HCT116 (cell line): Measurements from ENCODE around the gene MAP2K1. TPM values are rescaled to one million over a fixed set of nuclear protein-coding genes. Genes with fewer than 3 reads are reported as not detected.

Experiments
- ATAC-seq: fragments of 200-7000 bp; cut with Tn5 transposase; 2 replicates; pipeline ENCODE4 v1.9.1; 2020; ENCODE audit warnings: mild to moderate bottlenecking, moderate library complexity
- BruUV-seq: library from RNA; stranded (reverse); fragments of 400-500 nt; replicated peaks from 2 replicates; lab custom pipeline; 2021; lab: Mats Ljungman, UMichigan
- CTCF ChIA-PET: fragments of 300-600 bp; sonication (Branson Sonifier 250); formaldehyde crosslinking; loops from one replicate; lab custom pipeline; 2021; ENCODE audit warnings: antibody characterized with exemption; lab: Charles Lee
- POLR2A ChIA-PET: fragments of 300-600, 350-600 bp; sonication (Branson Sonifier 250); formaldehyde crosslinking; loops from one replicate; lab custom pipeline; 2021; ENCODE audit warnings: antibody characterized with exemption; lab: Charles Lee
- RAD21 ChIA-PET, 2 experiments: fragments of 300-600 bp; sonication (Branson Sonifier 250); formaldehyde crosslinking; loops; one replicate each; lab custom pipeline; 2023; ENCODE audit warnings: low total read pairs in 2 of 2; ENCODE audit not compliant: uncharacterized antibody in 2 of 2, unreplicated experiment in 2 of 2, low non-redundant PET in 1 of 2; lab: Charles Lee
- DNase-seq: peaks from one replicate; pipeline ENCODE4 v3.0.0-alpha.2; 2010; ENCODE audit warnings: low read depth, low spot score
- H2AFZ ChIP-seq: fragments of 200-600 bp; shearing (Covaris generic), sonication (generic); 2 replicates; pipeline ENCODE4 v1.6.1; 2017; ENCODE audit warnings: low read depth, mixed run types, mixed read lengths, antibody characterized with exemption, low read length; ENCODE audit not compliant: poor library complexity, severe bottlenecking
- H3K27ac ChIP-seq: 2 replicates; pipeline ENCODE4 v1.5.1; 2012; ENCODE audit warnings: low read depth, low read length
- H3K27me3 ChIP-seq: fragments of 200-600 bp; sonication (generic); 2 replicates; pipeline ENCODE4 v1.6.1; 2016; ENCODE audit warnings: mixed run types, low read length, mixed read lengths; ENCODE audit not compliant: insufficient read depth
- H3K36me3 ChIP-seq, 2 experiments: fragments of 200-500 bp in 1 of 2; fragments of 200-600 bp in 1 of 2; sonication (Bioruptor generic) in 1 of 2; sonication (generic) in 1 of 2; 2 replicates each; pipeline versions ENCODE4 v1.5.1 to v1.6.1; 2014 to 2016; ENCODE audit warnings: low read length in 2 of 2, inconsistent platforms in 1 of 2, mixed read lengths in 1 of 2, mixed run types in 1 of 2; ENCODE audit not compliant: insufficient read depth in 2 of 2, control insufficient read depth in 1 of 2
- H3K4me1 ChIP-seq, 2 experiments: fragments of 200-600 bp in 1 of 2; sonication (generic) in 1 of 2; 2 replicates each; pipeline versions ENCODE4 v1.5.1 to v1.6.1; 2012 to 2017; ENCODE audit warnings: low read length in 2 of 2, inconsistent platforms in 1 of 2, mild to moderate bottlenecking in 1 of 2, mixed read lengths in 1 of 2, mixed run types in 1 of 2, moderate library complexity in 1 of 2; ENCODE audit not compliant: insufficient read depth in 2 of 2, control insufficient read depth in 1 of 2
- H3K4me2 ChIP-seq: fragments of 200-600 bp; sonication (generic); 2 replicates; pipeline ENCODE4 v1.6.1; 2017; ENCODE audit warnings: mixed run types, low read length, mixed read lengths
- H3K4me3 ChIP-seq, 2 experiments: fragments of 200-600 bp in 1 of 2; sonication (generic) in 1 of 2; replicated peaks in 1 of 2; 2 replicates each; pipeline ENCODE4 v1.5.1; 2011 to 2016; ENCODE audit warnings: low read length in 2 of 2, control low read depth in 1 of 2, low read depth in 1 of 2, mild to moderate bottlenecking in 1 of 2, mixed read lengths in 1 of 2, mixed run types in 1 of 2
- H3K79me2 ChIP-seq: fragments of 200-600 bp; sonication (generic); 2 replicates; pipeline ENCODE4 v1.6.1; 2017; ENCODE audit warnings: mild to moderate bottlenecking, mixed run types, low read length, moderate library complexity, mixed read lengths; ENCODE audit not compliant: insufficient read depth
- H3K9ac ChIP-seq: fragments of 200-600 bp; sonication (generic); 2 replicates; pipeline ENCODE4 v1.6.1; 2016; ENCODE audit warnings: low read length, mixed read lengths
- H3K9me2 ChIP-seq: fragments of 200-600 bp; sonication (generic), shearing (Covaris generic); 2 replicates; pipeline ENCODE4 v1.6.1; 2017; ENCODE audit warnings: mixed run types, mild to moderate bottlenecking, moderate library complexity; ENCODE audit not compliant: insufficient read depth
- H3K9me3 ChIP-seq, 2 experiments: fragments of 200-500 bp in 1 of 2; fragments of 200-600 bp in 1 of 2; sonication (Bioruptor generic) in 1 of 2; sonication (generic) in 1 of 2; 2 replicates each; pipeline ENCODE4 v1.6.1; 2014 to 2017; ENCODE audit warnings: low read length in 2 of 2, mixed read lengths in 2 of 2, inconsistent platforms in 1 of 2, low read depth in 1 of 2, mild to moderate bottlenecking in 1 of 2, mixed run types in 1 of 2, moderate library complexity in 1 of 2; ENCODE audit not compliant: control insufficient read depth in 1 of 2, insufficient read depth in 1 of 2
- H4K20me1 ChIP-seq: fragments of 200-600 bp; sonication (generic), shearing (Covaris generic); 2 replicates; pipeline ENCODE4 v1.6.1; 2017; ENCODE audit warnings: mixed run types, mild to moderate bottlenecking, moderate library complexity; ENCODE audit not compliant: insufficient read depth
- CBX3 ChIP-seq: IDR thresholded peaks from 2 replicates; pipeline ENCODE4 v1.6.1; 2012; ENCODE audit warnings: low read depth
- CEBPB ChIP-seq: IDR thresholded peaks from 2 replicates; pipeline ENCODE4 v1.6.1; 2012; ENCODE audit warnings: low read depth
- CTCF ChIP-seq, 3 experiments: fragments of 200-600 bp in 1 of 3; sonication (generic) in 1 of 3; IDR thresholded peaks in 2 of 3; conservative IDR thresholded peaks in 1 of 3; 2 replicates each; pipeline ENCODE4 v1.5.1; 2012 to 2017; ENCODE audit warnings: low read depth in 2 of 3, low read length in 2 of 3, antibody characterized with exemption in 1 of 3, borderline replicate concordance in 1 of 3, control low read depth in 1 of 3, mild to moderate bottlenecking in 1 of 3, mixed read lengths in 1 of 3, mixed run types in 1 of 3, moderate library complexity in 1 of 3; ENCODE audit not compliant: insufficient read depth in 1 of 3
- EGR1 ChIP-seq: IDR thresholded peaks from 2 replicates; pipeline ENCODE4 v1.6.1; 2012; ENCODE audit warnings: low read depth
- ELF1 ChIP-seq: IDR thresholded peaks from 2 replicates; pipeline ENCODE4 v1.6.1; 2012; ENCODE audit warnings: low read depth, borderline replicate concordance
- EZH2 ChIP-seq: fragments of 200-600 bp; sonication (generic); IDR thresholded peaks from 2 replicates; pipeline ENCODE4 v1.6.1; 2017; ENCODE audit warnings: antibody characterized with exemption, mixed run types
- EZH2phosphoT487 ChIP-seq: fragments of 200-600 bp; IDR thresholded peaks from 2 replicates; pipeline ENCODE4 v1.6.1; 2018; ENCODE audit warnings: antibody characterized with exemption, borderline replicate concordance
- FOSL1 ChIP-seq: IDR thresholded peaks from 2 replicates; pipeline ENCODE4 v1.6.1; 2012; ENCODE audit warnings: low read depth
- JUND ChIP-seq: IDR thresholded peaks from 2 replicates; pipeline ENCODE4 v1.6.1; 2012
- MAX ChIP-seq: IDR thresholded peaks from 2 replicates; pipeline ENCODE4 v1.6.1; 2012
- POLR2AphosphoS5 ChIP-seq: IDR thresholded peaks from 2 replicates; pipeline ENCODE4 v1.6.1; 2011; ENCODE audit warnings: mild to moderate bottlenecking, low read depth, low read length, moderate library complexity
- RAD21 ChIP-seq: IDR thresholded peaks from 2 replicates; pipeline ENCODE4 v1.6.1; 2012; ENCODE audit warnings: low read depth, mild to moderate bottlenecking
- SIN3A ChIP-seq: IDR thresholded peaks from 2 replicates; pipeline ENCODE4 v1.6.1; 2012; ENCODE audit warnings: low read depth
- SP1 ChIP-seq: IDR thresholded peaks from 2 replicates; pipeline ENCODE4 v1.6.1; 2012; ENCODE audit warnings: low read depth
- SRF ChIP-seq: IDR thresholded peaks from 2 replicates; pipeline ENCODE4 v1.6.1; 2012; ENCODE audit warnings: low read depth
- TCF7L2 ChIP-seq: IDR thresholded peaks from 2 replicates; pipeline ENCODE4 v1.7.0; 2011; ENCODE audit warnings: borderline replicate concordance, inconsistent platforms; ENCODE audit not compliant: insufficient read depth, insufficient read length; ENCODE audit errors: extremely low read depth
- YY1 ChIP-seq: IDR thresholded peaks from 2 replicates; pipeline ENCODE4 v1.6.1; 2011; ENCODE audit warnings: low read length, low read depth, moderate library complexity, mild to moderate bottlenecking; ENCODE audit not compliant: insufficient replicate concordance; ENCODE audit errors: extremely low read depth
- ZBTB33 ChIP-seq: IDR thresholded peaks from 2 replicates; pipeline ENCODE4 v1.6.1; 2011; ENCODE audit warnings: mild to moderate bottlenecking, low read length, moderate library complexity; ENCODE audit not compliant: insufficient replicate concordance; ENCODE audit errors: extremely low read depth
- ZNF274 ChIP-seq: fragments of 200-500 bp; sonication (Bioruptor generic); IDR thresholded peaks from 2 replicates; pipeline ENCODE4 v1.6.1; 2014; ENCODE audit warnings: mild to moderate bottlenecking, low read depth, low read length, inconsistent platforms
- intact Hi-C: fragments of 100-400 bp; cut with micrococcal nuclease; formaldehyde crosslinking; loops from 2 replicates; pipeline ENCODE4 v1.10.0; 2022
- total RNA-seq: library from RNA; stranded (reverse); gene quantifications from one replicate; pipeline ENCODE4 v1.2.1, GENCODE V29; 2021; ENCODE audit not compliant: unreplicated experiment

MAP2K1 gene
- total RNA-seq, 1 experiment from 2014 or later: 52.3 TPM

- H3K9ac ChIP-seq: no peak overlapping the region
- H4K20me1 ChIP-seq: peaks cover 8% of the 10 kb centered on the region; the same call in 1 of the 2 replicates
- H3K27ac ChIP-seq: no peak overlapping the region
- no peaks in the 10 kb centered on the region for H3K4me1 ChIP-seq
- H3K9me2 ChIP-seq: no peaks in the 10 kb centered on the region
- TF ChIP-seq MAX: no peak
- TF ChIP-seq ELF1: no peak
- no peak for TF ChIP-seq EZH2
- no peak for TF ChIP-seq ZNF274
- TF ChIP-seq CEBPB: no peak
- no peak for TF ChIP-seq POLR2AphosphoS5
- no peak for TF ChIP-seq SP1
- no peak for TF ChIP-seq CBX3
- no peak for TF ChIP-seq SRF
- no peak for TF ChIP-seq EGR1
- TF ChIP-seq JUND: no peak
- TF ChIP-seq TCF7L2: no peak
- TF ChIP-seq YY1: no peak
- TF ChIP-seq RAD21: no peak
- no peak for TF ChIP-seq EZH2phosphoT487
- TF ChIP-seq FOSL1: no peak
- TF ChIP-seq ZBTB33: no peak
- no peak for TF ChIP-seq SIN3A
- no peak for TF ChIP-seq CTCF (IDR thresholded peaks at IDR 0.05 in 2 of 3, conservative IDR thresholded peaks at IDR 0.05 in 1 of 3; ENCODE audit: borderline replicate concordance in 1 of 3, insufficient read depth in 1 of 3, low read depth in 2 of 3, low read length in 2 of 3)
- DNase-seq: no peak
- H3K79me2 ChIP-seq: peaks cover 91% of the 10 kb centered on the region
- no TSS peak for BruUV-seq
- CTCF ChIA-PET: no interaction called here
- no peak for ATAC-seq
- H3K4me2 ChIP-seq: no peak overlapping the region
- no peaks in the 10 kb centered on the region for H3K9me3 ChIP-seq
- intact Hi-C loops: no loop called here
- no peaks in the 10 kb centered on the region for H3K27me3 ChIP-seq
- H3K36me3 ChIP-seq: no peaks in the 10 kb centered on the region
- no peak overlapping the region for H3K4me3 ChIP-seq
- POLR2A ChIA-PET: no interaction called here
- H2AFZ ChIP-seq: no peak overlapping the region
- RAD21 ChIA-PET: no interaction called here
These were observed 21.5 kb downstream of the MAP2K1 start for GRCh38 chr15:66408254-66408653.
